Measurements from ENCODE around the gene FKBP11.

The FKBP11 gene

GRCh38 chr12:48899651-48900050 lies 25.6 kb downstream of the FKBP11 start:
- ChIA-PET POLR2A (interaction anchor here (0.6 to 1.0 kb wide), 3 partner anchors 34 to 58 kb away, joined by 3 to 4 read pairs (median 4); partner anchors contain the start of gene ARF3), CTCF (interaction anchor here (0.6 to 6.5 kb wide), 8 partner anchors 9 to 88 kb away, joined by 3 to 75 read pairs (median 4); partner anchors contain the start of gene DDX23)
- peaks cover 4% of the 10 kb centered on the region; the same call in 1 of the 2 replicates for H3K4me1 ChIP-seq (ENCODE audit: control insufficient read depth, insufficient read depth, low read length)
- H3K36me3 ChIP-seq (ENCODE audit: control insufficient read depth in 2 of 2, insufficient read depth in 1 of 2, low read length in 2 of 2), result no peaks in the 10 kb centered on the region
- H3K27ac ChIP-seq (ENCODE audit: extremely low read depth, low read depth, low read length), result no peak overlapping the region
- TF ChIP-seq ZNF223 (tag by site-specific recombination; IDR thresholded peaks at IDR 0.05) (no peak), ZNF266 (tag by site-specific recombination; IDR thresholded peaks at IDR 0.05; ENCODE audit: low read depth) (no peak), KLF8 (tag by site-specific recombination; IDR thresholded peaks at IDR 0.05) (no peak), ZNF324 (tag by site-specific recombination; IDR thresholded peaks at IDR 0.05) (no peak), ZNF157 (tag by site-specific recombination; IDR thresholded peaks at IDR 0.05) (no peak), ZBTB11 (tag by site-specific recombination; conservative IDR thresholded peaks at IDR 0.05; ENCODE audit: low read depth) (no peak), ZNF837 (tag by site-specific recombination; IDR thresholded peaks at IDR 0.05) (no peak), GLIS2 (tag by site-specific recombination; IDR thresholded peaks at IDR 0.05) (no peak), PRDM6 (tag by site-specific recombination; IDR thresholded peaks at IDR 0.05) (no peak), ZNF518A (tag by site-specific recombination; conservative IDR thresholded peaks at IDR 0.05; ENCODE audit: low read depth) (no peak), ZNF514 (tag by site-specific recombination; IDR thresholded peaks at IDR 0.05) (no peak), ZNF16 (tag by site-specific recombination; IDR thresholded peaks at IDR 0.05; ENCODE audit: low read depth) (no peak), ZNF768 (tag by site-specific recombination; IDR thresholded peaks at IDR 0.05) (no peak), ZEB2 (tag by site-specific recombination; IDR thresholded peaks at IDR 0.05) (no peak), ZNF660 (tag by site-specific recombination; IDR thresholded peaks at IDR 0.05) (no peak), ZBTB1 (tag by site-specific recombination; IDR thresholded peaks at IDR 0.05) (no peak), ZNF623 (tag by site-specific recombination; IDR thresholded peaks at IDR 0.05) (no peak)
- H3K4me3 ChIP-seq (ENCODE audit: low read depth, low read length), result no peak overlapping the region
- H3K9me3 ChIP-seq (ENCODE audit: control insufficient read depth, insufficient read depth, low read depth, low read length), result no peaks in the 10 kb centered on the region

Data from HEK293 (cell line).